Measurements from ENCODE around the gene ETV7.
"Not testable (repeated sequence)": the region's sequence is repeated elsewhere in the genome, so short reads cannot be mapped to it uniquely, and the experiment has no call there.

The ETV7 gene

DNA sequence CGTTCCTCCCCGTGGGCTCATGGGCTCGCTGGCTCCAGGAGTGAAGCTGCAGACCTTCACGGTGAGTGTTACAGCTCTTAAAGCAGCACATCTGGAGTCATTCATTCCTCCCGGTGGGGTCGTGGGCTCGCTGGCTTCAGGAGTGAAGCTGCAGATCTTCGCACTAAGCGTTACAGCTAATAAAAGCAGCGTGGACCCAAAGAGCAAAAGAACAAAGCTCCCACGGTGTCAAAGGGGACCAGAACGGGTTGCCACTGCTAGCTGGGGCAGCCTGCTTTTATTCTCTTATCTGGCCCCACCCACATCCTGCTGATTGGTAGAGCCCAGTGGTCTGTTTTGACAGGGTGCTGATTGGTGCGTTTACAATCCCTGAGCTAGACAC lies 24.1 kb downstream of the ETV7 start:
- DNase-seq, result not testable (repeated sequence)

DNA sequence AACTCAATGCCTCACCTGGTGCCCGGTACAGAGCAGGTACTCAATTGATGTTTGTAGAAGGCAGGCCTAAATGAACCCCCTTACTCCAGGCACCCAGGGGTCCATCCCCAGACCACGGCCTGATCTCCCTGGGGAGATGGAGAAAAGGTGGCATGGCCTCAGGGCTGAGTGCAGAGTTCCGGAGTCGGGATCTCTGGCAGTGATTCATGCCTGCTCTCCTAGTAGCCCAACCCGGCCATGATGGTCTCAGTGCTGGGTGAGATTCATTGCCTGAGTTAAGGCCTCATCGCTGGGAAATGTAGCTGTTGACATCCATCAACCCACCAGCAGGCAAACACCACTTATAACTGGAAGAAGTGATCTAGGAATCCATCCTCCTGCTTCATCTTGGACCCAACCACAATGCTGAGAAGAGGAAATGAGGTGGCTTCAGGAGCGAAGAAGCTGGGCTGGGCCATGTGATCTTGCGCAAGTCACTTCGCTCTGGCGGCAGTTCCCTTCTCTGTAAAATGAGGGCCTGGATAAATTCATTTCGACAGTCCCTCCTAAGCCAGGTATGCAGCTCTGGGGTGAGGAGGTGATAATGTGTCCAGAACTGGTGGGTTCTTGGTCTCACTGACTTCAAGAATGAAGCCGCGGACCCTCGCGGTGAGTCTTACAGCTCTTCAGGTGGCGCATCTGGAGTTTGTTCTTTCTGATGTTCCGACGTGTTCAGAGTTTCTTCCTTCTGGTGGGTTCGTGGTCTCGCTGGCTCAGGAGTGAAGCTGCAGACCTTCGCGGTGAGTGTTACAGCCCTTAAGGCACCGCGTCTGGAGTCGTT lies 24.7 kb downstream of the ETV7 start:
- no peak for DNase-seq

DNA sequence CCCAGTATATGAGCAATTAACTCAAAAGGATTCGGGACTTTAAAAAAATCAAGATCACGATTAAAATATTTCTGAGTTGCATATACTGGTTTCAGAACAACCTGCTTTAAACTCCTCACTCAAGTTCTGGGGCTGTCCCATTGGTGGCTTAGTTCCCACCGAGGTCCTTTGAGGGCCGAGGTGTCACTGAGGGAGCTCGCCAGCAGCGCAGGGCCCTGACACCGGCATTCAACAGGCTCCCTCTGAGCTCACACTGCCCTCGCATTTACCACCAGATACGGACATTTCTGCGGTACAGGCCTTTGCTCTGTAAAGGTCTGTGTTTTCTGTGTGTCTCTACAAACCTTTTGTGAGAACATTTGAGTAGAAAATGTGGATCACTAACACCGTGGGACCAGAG lies 26.4 kb downstream of the ETV7 start:
- no peak for DNase-seq

DNA sequence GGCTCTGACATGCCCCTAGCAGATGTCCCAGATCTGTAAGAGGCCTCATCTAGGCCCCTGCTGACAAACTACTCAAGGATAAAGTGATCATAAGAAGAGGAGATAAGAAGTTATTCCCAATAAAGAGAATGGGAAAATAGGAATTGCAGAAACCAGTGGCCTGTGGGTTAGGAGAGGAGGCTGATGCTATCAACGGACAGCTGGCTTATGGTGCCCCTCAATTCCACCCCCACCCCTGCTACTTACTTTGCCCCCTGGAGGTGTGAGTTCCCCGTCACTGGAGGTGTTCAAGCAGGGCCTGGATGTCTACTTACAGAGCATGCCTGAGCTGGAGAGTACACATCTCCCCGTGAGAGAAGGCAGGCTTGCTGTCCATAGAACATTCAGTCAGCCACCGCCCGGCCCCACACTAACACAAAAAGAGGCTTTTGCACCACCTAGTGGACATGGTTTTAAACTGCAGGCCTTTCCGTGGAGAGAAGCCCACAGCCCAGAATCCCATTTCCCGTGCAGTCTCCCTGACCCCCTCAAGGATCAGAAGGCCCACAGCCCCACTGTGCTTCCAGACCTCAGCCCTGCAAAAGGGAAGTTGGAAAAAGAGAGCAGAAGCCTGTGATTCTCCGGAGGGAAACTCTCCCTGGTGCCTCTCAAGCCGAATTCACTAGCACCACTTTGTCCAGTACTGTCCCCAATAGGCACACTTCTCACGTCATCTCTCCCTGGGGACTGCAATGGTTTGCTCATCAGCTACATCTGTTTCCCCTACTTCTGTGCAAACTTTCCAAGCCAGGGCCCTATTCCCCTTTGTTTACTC lies 27.0 kb downstream of the ETV7 start:
- no peak for DNase-seq

DNA sequence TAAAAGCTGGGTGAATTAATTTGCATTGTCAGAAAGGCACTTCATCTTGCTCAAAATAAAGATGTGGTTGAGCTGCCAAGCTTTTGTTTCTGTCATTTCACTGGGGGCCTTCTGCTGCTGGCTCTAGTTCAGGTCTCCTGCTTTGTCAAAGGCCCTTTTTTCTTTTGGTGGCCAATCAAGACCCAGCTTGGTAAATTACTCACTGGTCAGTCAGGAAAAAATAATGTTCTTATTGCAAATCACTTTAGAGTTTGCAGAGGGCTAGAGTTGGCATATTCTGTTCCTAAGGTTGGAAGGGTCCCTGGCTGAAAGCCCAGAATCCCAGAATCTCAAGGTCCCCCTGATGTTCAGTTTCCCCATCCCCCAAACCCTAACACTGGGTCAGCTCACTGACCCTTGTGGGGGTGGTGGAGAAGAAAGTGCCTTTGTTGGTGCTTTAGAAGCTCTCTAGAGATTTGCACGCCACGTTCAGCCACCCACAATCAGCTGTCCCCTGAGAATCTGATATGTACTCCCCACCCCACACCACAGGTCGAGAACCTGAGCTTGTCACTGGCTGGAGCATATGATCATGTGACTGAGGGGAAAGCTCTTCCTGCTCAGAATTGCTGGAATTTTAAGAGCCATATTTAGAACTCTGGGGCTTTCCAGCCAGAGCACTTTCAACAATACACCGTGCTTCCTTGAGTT lies 29.1 kb downstream of the ETV7 start:
- no peak for DNase-seq

DNA sequence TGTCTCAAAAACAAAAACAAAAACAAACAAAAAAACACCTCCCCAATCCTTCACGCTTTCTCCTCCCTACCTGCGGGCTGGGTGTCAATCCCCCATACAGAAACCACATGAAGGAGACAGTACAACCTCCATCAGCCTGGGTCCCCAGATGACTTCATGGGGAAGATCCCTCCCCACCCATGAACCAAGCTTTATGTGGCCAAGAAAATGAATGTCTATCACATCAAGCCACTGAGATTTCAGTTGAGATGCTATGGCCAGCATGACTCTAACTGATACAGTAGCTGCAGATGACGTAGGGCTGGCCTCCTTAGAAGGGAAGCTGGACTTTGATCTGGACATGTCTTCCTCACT lies 29.6 kb downstream of the ETV7 start:
- no peak for DNase-seq

DNA sequence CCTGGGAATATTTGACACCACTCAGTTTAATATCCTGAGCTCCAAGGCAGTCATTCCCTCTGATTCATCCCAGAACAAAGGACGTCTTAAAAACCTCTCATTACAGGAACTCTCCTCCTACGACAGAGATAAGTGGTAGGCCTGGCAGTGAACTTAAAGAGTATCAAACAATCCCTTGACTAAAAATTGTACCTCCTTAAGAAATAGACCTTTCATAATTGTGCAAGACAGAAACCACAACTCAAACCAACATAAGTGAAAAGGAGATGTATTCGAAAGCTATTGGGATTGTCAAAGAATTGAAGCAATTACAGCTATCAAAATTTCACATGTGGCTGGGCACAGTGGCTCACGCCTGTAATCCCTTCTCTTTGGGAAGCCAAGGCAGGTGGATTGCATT lies 31.6 kb downstream of the ETV7 start:
- DNase-seq, result no peak

DNA sequence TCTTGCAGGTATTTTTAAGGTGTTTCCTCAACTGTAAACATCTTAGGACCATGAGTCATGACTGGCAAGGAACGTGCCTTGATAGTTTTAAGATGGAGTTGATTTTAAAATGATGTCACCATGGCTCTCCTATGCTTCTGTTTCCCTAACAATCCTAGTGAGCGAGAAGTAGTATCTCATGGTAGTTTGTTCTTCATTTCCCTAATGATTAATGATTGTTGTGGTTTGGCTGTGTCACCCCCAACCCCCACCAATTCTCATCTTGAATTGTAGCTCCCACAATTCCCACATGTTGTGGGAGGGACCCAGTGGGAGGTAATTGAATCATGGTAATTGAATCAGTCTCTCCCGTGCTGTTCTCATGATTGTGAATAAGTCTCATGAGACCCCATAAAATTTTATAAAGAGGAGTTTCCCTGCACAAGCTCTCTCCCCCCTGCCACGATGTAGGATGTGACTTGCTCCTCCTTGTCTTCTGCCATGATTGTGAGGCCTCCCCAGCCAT lies 34.0 kb downstream of the ETV7 start:
- no peak for DNase-seq

DNA sequence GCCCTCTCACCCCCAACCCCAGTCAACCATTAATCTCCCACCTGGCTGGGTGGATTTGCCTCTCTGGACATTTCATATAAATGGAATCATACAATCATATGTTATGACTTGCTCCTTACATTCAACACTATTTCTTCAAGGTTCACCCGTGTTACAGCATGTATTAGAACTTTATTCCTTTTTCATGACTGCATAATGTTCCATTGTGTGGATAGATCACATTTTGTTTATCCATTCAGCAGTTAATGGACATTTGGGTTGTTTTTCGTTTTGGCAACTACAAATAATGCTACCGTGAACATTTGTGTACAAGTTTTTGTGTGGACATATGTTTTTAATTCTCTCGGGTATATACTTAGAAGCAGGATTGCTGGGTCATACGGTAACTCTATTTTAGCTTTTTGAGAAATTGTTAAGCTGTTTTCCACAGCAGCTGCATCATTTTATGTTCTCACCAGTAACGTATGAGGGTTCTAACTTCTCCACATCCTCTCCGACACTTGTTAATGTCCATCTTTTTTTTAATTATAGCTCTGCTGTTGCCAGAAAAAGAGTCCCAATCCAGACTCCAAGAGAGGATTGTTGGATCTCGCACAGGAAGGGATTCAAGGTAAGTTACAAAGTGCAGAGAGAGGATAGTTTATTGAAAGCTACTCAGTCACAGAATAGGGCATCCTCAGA lies 34.9 kb downstream of the ETV7 start:
- no peak for DNase-seq

DNA sequence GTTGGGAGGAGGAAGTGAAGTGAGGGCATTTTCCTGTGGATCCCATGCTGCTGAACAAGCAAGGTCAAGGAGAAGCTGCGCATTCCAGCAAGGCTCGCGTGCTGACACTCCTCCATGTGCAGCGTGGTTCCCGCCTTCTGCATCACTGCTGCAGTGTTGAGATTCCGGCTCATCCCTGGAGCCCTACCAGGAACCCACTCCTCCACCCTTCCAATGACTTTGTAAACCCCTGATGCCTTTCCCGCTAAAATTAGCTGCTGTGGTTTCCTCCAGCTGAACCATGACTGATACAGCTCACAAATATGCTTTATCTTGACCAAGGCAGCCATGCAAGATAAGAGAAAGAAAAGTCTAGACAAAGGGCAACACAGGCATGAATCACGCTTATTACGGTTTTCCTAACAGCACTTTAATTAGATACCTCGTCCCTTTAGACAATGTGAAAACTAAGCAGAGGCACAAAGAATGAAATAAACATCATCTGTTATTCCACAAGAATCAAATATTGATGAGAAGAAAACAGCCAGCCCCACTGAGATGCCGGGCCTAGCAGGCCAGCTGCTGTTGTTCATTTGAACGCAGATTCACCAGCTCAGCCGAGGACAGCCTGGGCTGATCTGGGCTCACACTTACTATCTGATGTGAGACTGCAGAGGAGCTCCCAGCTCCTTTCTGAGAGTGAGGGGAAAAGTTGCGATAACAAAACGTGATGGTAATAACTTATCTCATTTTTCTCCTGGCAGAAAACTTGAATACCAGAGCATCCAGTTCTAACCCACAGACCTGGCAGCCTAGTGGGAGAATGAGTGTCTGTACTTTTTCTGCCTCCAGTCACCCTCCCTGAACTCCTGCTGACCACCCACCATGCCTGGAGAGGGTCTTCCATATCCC lies 36.5 kb downstream of the ETV7 start:
- no peak for DNase-seq

DNA sequence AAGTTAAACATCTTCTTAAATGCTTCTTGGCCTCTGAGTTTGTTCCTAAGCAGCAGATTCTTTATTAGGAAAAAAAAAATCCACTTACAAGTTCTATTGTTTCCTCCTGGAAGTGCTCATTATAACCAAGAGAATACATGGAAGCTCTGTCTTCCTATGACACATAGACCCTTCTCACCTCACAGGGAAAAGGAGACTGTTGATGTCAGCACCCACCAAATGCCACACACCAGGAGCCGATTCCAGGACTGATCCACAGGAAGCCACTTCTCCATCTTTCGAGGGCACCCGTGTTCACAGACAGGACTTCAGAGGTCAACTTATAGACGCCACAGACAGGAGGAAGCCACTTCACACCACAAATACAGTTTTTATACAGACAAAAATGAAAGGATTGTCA lies 37.4 kb downstream of the ETV7 start:
- DNase-seq, result no peak

DNA sequence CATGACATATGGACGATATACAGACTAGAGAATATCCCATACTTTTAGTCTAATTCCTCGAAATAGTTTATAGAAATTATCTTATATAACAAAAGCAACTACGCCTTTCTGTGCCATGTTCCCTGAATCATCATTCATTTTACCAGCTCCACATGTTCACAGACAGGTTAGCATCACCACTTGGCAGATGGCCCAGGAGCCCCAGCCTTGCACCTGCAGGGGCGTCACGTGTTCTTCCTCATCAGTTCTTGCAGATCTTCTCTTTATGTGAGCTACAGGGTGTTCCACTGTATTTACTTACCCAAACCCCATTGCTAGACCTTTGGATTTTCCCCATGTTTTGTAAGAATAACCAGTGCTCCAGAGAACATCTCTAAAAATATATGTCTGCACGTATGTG lies 38.2 kb downstream of the ETV7 start:
- DNase-seq, result no peak

DNA sequence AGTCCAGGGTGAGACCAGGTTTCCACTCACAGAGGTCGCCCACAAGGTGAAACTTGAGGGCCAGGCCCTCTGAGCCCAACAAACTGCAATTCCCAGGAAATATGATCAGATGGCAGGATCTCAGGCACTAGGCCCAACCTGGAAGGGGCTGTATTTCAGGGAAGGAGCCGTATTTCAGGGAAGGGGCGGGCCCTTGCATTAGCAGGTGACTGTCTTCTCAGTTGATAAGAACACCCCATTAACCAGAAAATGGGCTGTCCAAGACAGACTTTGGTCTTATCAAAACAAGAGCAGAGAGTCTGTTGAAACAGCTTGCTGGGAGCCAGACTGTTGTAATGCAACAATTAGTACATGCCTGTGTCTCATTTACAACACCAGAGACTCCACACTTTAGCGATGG lies 39.8 kb downstream of the ETV7 start:
- DNase-seq, result no peak

DNA sequence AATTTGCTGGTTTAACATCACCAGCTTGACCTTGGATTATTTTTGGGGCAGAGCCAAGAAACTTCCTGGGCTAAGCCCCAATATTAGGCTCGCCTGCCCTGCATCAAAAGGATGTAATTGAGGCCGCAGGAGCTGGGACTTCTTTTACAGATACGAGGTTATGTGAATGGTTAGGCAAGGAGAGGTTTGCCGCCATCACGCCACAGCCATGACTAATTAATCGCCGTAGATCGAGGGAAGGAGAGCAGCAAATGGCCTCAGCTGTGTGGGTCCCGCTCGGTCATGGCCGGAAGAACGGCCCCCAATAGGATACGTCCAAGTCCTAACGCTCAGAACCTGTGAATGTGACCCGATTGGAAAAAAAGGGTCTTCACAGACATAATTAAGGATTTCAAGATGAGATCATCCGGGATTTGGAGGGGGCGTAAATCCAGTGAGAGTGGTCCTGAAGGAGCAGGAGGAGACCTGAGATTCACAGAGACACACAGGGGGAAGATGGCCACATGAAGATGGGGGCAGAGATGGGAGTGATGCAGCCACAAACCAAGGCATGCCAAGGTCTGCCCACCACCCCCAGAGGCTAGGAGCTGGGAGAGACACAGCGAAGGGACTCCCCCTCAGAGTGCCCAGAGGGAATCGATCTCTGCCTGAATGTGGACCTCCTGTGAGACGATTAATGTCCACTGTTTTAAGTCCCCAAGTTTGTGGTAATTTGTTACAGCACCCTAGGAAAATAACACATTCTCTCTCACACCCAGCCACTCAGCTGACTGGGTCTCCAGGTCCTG lies 40.8 kb downstream of the ETV7 start:
- DNase-seq, result no peak

DNA sequence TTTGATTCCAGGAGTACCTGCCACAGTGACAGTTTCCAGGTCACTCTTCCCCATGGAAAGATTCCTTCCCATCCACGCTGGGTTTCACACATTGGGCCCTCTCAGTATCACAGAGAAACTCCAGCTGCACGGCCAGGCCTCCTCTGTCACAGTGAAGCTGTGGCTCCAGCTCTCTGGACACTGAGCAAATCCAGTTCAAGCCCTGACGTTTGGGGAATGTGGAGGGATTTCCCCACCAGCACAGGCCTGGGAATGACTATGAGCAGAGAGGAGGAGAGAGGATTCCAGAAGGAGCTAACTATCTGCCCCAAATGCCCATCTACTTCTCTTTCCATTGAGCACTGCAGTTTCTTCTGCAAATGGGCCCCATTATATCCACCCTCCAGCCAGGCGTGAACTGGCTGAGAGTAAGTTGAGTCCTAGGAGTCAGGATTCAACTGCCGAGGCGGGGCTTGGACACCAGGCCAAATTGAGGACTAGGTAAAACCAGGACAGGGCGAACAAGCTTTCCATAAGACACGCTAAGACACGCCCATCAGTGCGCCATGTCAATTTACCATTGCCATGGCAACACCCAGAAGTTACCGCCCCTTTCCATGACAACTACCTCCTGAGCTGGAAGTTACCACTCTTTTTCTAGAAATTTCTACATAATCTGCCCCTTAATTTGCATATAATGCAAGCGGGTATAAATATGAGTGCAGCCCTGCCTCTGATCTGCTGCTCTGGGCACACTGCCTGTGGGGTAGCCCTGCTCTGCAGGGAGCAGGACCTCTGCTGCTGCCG lies 41.6 kb downstream of the ETV7 start:
- no peak for DNase-seq

DNA sequence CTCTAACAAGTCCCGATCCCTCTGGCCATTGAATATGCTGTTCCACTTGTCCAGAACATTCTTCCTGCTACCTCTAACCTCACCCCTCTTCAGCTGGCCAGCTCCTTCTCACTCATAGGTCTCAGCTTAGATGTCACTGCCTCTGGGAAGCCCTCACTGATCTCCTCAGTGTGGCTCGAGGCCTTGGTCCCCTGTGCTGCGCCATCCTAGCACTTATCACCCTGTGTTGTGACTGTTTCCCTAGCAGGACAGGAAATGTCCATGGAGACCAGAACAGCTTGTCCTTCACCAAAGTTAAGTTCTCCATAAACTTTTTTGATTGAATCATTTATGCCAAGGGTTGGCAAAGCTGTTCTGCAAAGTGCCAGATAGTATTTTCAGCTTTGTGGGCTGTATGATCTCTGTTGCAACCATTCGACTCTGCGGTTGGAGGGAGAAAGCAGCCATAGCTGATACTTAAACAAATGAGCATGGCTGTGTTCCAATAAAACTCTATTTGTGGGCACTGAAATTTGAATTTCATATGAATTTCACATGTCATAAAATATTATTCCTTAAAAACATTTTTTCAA lies 44.3 kb downstream of the ETV7 start:
- no peak for DNase-seq

DNA sequence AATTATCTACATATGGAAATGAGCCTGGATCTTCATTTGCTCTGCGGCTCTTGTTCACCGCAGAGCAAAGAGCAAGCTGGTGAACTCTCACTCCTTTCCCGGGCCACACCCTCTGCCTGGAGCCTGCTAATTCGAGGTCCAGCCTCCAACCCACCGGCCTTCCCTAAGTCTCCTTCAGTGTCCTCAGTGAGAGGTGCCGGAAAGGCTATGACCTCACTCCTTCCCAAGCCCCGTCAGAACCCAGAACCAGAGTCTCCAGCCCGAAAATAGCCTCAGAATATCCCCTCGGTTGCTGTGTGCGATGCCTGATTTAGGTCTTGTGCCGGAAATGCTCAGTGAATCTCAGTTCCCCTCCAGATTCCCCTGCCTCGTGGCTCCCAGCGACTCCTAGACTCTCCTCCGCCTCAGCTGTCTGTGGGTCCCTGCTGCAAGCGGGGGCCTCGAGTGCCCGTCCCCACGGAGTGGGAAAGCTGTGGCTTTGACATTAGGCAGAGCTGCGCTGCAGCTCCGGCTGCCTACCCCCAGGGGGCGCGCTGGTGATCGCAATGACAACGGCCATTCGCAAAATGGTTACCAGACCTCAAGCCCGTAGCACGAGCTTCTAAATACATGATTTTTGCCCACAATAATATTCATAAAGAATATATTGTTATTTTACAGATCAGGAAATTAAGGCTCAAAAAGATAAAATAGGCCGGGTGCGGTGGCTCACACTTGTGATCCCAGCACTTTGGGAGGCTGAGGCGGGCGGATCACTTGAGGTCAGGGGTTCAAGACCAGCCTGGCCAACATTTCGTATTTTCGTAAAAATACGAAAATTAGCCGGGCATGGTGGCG lies 46.6 kb downstream of the ETV7 start:
- peak; percentile 22 for DNase-seq

DNA sequence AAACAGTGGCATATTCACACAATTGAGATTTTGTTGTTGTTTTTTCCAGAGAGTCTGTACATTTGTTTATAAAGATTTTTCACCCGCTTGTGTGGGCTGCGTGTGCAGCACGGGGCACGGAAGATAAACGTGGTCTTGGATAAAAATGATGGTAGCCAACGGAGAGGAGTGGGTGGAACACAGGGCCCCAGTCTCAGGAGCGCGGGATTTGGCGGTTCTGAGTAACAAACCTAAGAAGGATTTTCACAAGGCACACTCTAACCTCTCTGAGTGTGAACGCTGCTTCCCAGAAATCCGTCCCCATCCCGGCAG lies 47.2 kb downstream of the ETV7 start:
- DNase-seq, result no peak

DNA sequence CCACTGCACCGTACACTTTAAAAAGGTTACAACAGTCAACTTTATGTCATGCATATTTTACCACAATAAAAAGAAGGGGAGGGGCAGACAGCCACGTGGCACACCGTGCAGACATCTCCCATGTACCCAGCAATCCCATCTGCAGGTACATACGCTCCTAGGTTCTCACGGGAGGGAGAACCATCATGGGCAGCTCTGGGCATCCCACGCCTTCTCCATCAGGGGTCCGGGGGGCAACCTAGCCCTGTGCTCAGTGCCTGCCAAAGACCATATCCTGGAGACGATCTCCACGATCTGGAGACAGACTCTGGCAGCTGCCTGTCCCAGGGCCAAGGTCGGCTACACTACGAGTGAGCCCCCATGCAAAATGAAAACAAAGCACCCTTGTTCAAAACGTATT lies 48.3 kb downstream of the ETV7 start:
- DNase-seq, result no peak

All from activated gamma-delta T cell (primary cell).